ENCODE data around the gene PRKG1.
"Not testable (repeated sequence)": the region's sequence is repeated elsewhere in the genome, so short reads cannot be mapped to it uniquely, and the experiment has no call there.

Gene PRKG1

DNA sequence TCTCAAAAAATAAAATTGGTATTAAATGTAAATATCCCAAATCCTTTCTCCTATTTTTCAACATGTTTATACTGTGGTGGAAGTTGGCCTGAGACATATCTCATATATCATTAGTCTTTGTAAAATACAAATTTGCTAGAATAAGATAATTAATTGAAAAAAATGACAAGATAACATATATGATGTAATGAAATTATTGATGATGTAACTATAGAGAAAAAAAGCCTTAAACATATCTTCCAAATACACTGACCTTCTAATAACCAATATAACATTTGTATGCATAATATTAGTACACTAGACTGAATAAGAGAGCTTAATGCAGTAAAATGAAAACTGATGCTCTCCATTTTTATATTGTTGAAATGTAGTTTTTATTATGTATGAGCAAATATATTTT is 104.3 kb downstream of the PRKG1 start:
- DNase-seq: no peak

- DNase-seq: no peak
These were observed 105.9 kb downstream of the PRKG1 start for GRCh38 chr10:51180141-51180540.

- no peak for DNase-seq
These were observed 109.5 kb downstream of the PRKG1 start for GRCh38 chr10:51183783-51184182.

GRCh38 chr10:51186361-51186760 is 112.1 kb downstream of the PRKG1 start:
- no peak for DNase-seq

DNA sequence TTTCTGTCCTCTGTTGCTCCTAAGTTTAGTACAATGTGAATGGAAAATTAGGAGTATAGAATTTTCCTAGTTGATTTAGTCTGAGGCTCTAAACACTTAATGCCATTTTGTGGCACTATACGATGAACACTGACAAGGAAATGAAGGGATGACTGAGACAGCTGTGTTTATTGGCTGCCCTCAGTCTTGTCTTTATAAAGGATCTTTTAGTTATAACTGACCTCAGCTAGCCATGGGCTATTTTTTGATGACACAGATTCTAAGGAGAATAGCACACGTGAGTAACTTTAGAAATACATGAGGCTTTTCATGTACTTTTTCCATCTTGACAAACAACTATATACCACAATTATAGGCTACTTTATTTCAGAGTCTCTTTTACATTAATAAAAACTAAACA is 113.7 kb downstream of the PRKG1 start:
- no peak for DNase-seq

- DNase-seq: no peak
These were observed 114.6 kb downstream of the PRKG1 start for GRCh38 chr10:51188866-51189265.

DNA sequence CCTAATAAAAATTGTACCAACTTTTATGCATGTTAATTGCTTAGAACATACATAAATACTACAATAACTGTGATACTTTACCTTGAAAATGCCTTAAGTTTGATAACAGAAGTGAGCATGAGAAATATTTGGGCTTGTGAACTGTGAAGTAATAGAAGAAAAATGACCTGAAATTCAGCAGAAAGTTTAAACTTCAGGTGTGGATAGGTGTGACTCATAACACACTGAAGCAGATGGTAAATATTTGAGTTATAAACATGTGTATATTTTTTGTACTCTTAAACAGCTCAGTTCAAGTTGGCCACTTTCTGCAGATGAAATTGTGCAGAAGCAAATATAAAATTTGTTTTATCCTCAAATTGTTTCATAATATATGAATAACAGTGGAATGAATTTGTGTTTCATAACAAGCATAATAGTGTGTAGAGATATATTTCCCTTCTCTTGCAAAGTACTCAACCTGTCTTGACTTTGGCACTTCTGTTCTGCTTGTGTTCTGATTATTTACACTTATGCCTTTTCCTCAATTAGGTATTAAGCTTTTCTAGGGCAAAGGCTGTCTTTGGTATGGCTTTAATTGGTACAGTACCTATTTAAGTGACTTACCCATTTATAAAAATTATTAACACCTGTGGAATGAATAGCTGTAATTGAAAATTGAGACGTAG is 122.4 kb downstream of the PRKG1 start:
- no peak for DNase-seq

DNA sequence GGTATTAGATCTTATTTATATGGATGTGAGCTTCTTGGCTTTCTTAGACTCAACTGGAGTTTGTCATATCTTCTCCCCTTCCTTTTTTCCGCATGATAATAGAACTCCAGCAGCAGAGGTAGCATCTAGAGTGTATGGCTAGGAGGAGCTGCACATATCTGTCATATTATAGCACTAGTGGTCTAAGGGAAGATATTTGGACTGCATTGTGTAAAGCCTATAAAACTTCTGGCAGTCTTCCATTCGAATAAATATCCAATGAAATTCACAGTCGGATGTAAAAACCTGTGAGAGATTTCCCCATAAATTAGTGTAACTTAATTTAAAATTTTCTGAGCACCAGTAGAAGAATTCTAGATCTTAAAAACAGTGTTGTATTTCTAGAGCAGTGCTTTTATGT is 123.9 kb downstream of the PRKG1 start:
- no peak for DNase-seq

DNA sequence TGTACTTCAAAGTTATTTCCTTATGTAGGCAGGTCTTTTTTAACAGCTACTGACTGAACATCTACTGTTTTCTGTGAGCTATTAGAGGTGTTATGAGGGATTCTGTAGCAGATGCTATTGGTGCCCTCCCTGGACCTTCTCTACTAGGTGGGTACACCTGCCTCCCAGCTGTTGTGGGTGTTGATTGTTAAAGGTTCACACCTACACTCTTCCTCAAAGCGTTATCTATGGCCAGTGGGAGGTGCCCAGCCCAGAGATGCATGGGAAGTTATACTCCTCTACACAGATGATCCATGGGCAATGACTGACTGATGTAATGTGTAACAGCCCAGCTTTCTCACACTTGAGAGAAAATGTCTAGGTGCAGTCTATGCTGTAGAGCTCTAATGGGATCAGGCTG is 127.7 kb downstream of the PRKG1 start:
- no peak for DNase-seq

GRCh38 chr10:51203359-51203758 is 129.1 kb downstream of the PRKG1 start:
- DNase-seq: no peak

DNA sequence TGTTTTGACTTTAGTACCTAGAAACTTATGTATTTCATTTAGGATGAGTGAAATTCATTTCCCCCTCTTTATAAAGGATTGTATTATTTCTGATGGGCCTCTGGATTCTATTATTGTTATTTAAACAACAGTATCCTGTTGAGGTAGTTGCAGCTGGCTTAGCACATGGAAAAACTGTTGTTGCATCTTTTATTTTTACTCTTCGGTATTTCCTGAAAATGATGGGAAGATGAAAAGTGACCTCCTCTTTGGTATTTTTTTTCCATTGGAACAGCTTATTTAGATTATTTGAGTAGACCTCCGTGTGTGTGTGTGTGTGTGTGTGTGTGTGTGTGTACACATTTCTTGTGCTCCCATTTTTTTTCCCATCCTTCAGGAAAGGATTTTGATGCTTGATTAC is 129.8 kb downstream of the PRKG1 start:
- DNase-seq: no peak

DNA sequence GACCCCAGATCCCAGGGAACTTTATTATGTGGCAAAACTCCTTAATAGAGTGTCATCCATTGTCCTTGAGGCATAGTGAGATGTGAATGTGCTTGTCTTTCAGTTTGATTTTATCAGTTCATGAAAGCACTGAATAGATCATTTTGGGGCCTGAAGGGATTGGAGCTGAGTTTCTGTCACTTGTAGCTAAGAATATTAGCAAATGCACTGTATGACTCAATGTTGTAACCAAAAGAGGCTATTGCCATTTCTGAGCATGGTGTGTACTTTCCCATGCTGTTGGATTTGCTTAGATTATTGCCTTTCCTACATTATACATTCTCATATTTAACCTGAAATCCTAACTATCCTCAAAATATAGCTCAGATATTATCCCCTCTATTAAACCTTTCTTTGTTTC is 130.4 kb downstream of the PRKG1 start:
- no peak for DNase-seq

DNA sequence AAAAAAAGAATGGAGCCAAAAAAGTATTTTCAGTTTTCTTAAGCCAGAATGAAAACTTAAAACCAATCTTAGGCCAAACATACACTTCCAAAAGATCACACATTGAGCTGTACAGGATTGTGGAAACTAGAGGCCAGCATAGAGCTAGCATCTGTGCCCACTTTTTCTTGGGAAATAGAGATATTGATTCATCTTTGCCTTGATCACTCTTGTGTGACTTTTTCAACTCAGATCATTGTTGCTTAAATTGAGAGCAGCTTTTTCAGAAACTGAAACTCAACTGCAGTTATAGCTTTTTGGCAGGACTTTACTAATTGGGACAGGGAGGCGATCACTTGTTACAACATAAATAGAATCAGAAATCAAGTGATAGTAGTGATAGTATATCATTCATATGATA is 132.2 kb downstream of the PRKG1 start:
- no peak for DNase-seq

DNA sequence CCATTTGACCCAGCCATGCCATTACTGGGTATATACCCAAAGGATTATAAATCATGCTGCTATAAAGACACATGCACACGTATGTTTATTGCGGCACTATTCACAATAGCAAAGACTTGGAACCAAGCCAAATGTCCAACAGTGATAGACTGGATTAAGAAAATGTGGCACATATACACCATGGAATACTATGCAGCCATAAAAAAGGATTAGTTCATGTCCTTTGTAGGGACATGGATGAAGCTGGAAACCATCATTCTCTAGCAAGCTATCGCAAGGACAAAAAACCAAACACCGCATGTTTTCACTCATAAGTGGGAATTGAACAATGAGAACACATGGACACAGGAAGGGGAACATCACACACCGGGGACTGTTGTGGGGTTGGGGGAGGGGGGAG is 138.7 kb downstream of the PRKG1 start:
- DNase-seq: not testable (repeated sequence)

DNA sequence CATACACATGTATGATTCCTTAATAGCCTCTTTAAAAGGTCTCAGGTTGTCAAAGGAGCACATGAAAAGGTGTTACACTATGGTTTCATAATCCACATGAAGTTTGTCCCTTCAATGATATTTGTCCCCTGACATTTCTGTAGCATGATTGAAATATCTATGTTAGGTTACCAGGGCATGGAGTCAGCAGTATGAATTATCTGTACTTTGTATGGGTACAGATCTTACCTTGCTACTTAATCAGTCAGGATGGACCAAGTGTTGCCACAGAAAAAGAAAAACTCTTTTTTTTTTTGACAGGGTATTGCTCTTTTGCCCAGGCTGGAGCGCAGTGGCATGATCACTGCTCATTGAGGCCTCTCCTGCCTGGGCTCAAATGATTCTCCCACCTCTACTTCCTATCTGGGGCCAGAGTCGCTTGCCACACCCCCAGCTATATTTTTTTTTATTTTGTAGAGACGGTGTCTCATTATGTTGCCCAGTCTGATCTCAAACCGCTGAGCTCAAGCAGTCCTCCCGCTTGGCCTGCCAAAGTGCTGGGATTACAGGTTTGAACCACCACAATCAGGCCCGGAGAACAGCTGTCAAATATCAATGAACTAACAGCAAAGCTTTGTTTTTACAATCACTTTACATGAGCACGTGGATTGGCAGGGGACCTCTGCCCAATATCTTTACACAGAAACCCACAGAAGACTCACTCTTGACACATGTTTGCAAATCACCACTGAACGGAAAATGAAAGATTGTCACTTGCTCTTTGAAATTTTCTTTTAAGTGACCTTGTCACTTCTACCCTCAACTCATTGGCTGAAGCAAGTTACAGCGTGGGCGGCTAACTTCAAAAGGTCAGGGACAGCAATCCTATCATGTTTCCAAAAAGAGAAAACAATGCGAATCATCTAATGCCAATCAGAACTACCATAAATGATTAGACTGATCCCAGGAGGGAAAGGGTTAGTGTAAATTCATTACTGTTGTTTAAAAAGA is 140.2 kb downstream of the PRKG1 start:
- DNase-seq: no peak

GRCh38 chr10:51215951-51216834 is 141.9 kb downstream of the PRKG1 start:
- DNase-seq: no peak

GRCh38 chr10:51217505-51217904 is 143.2 kb downstream of the PRKG1 start:
- no peak for DNase-seq

DNA sequence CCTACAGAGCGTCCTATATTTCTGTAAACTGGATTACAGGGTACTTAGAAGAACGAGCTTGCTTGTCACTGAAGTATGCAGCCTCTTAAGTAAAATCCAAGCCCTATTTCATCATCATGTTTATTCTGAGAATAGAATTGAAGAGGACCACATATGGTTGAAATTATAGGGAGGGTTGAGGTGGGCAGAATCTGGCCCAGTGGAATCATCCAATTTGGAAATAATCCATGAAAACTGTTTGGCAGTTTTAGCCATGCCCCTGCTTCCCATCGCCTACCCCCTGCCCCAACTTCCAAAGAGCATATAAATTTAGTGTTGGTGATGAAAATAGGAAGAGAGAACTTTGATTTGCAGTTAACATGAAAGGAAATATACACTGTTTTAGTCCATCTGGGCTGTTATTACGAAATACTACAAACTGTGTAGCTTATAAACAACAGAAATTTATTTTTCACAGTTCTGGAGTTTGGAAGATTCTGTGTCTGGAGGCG is 150.4 kb downstream of the PRKG1 start:
- DNase-seq: no peak

DNA sequence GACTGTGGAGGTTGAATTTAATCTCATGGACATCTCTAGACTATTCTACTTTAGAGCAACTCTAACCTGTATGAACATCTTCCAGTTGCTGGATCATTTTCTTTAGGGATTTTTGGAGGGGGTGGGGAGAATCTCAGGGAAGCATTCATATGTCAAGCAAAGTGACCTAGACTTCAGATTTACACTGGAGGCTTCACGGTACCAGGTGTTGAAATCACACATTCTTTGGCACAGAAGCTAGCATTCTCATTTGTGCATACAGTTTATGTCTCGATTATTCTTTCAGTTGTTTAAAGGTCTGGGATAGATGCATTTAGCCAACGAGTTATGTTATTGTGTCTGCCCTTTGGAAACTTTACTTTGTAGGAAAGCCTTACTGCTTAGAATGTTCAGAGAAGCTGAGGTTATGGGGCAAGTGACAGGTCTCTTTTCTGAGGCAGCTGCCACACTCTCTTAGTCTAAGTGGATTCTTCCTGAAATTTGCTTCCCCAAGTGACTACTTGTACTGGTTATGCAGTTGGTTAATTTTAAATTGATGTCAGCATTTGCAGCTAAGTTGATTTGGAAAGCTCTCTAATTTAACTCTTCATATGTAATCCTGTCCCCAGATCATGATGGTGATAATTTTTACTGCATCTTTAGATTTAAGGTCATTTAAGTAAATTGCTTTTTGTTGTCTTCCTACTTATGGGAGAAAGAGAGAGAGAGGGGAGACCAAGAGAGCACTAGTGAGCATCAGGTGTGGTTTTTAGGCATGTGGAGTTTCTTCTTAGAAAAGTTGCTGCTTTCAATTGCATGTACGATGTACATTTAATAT is 153.8 kb downstream of the PRKG1 start:
- DNase-seq: no peak

- DNase-seq: no peak
These were observed 154.4 kb downstream of the PRKG1 start for GRCh38 chr10:51228714-51229100.

DNA sequence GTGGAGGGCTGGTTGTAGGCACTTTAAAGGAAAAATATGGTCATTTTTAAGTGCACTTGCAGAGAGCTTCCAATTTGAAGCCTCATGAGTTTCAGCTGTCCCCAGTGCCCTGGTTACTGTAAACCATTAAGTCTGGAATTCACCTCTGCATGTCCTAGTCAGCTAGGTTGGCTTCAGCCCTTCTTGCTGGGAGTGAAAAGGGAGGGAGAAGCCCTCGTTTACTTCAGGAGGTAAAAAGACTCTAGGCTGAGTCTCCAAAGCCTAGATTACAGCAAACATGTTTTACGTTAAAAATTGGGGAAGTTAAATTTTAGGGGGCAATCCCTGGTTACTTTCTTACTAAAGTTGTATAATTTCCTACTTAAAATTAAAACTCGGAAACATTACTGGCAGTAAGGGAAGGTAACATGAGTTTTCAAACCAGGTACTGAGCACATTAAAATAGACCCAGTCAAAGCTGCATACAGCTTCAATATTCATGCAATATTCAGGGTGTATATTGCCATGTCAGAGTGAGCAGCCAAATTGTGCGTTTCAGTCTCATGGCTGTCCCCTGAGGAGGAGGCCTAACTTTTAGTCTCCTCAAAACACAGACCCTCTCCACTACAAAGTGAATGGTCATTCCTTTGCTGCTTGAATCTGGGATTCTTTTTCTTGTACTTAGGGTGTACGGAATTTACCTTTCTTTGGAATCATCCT is 156.7 kb downstream of the PRKG1 start:
- no peak for DNase-seq

DNA sequence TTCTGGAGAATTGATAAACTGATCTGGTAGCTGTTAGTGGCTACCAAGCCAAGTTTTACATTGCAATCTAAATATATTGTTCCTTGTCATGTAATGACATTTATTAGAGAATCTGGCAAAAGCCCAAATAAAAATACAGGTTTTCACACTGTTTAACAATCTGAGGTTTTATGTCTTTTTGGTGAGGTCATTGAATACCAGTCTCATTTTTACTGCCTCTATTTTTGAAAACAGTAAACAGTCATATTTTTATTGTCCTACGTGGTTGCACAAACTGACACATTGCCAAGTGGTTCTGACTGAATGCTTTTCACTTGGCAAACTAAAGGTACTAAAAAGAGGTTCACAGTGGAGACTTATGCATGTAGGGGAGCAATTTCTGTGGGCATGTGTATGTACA is 157.5 kb downstream of the PRKG1 start:
- DNase-seq: no peak
